GM21526 (cell line): ENCODE data around the gene RPUSD4.

Experiments
- ATAC-seq: cut with Tn5 transposase; IDR thresholded peaks from one replicate; pipeline ENCODE4 v1.9.1; 2021; ENCODE audit warnings: moderate library complexity; ENCODE audit not compliant: unreplicated experiment, low FRiP score

Gene RPUSD4

GRCh38 chr11:126185259-126186024 lies 26.0 kb downstream of the RPUSD4 start:
- ATAC-seq, result no peak

GRCh38 chr11:126182787-126183445 lies 28.5 kb downstream of the RPUSD4 start:
- no peak for ATAC-seq

- no peak for ATAC-seq
Measured at GRCh38 chr11:126181939-126182730, 29.3 kb downstream of the RPUSD4 start.

GRCh38 chr11:126176853-126177470 lies 34.5 kb downstream of the RPUSD4 start:
- ATAC-seq, result no peak

GRCh38 chr11:126175393-126175792 lies 36.1 kb downstream of the RPUSD4 start:
- no peak for ATAC-seq

GRCh38 chr11:126174816-126175215 lies 36.6 kb downstream of the RPUSD4 start:
- ATAC-seq, result no peak

- ATAC-seq, result no peak
Measured at GRCh38 chr11:126173257-126173656, 38.2 kb downstream of the RPUSD4 start.

- ATAC-seq, result no peak
Measured at GRCh38 chr11:126172596-126173038, 38.8 kb downstream of the RPUSD4 start.

- no peak for ATAC-seq
Measured at GRCh38 chr11:126169291-126169690, 42.2 kb downstream of the RPUSD4 start.

- ATAC-seq, result no peak
Measured at GRCh38 chr11:126167488-126167887, 44.0 kb downstream of the RPUSD4 start.

GRCh38 chr11:126166413-126166812 lies 45.0 kb downstream of the RPUSD4 start:
- ATAC-seq, result no peak

GRCh38 chr11:126165757-126166156 lies 45.7 kb downstream of the RPUSD4 start:
- no peak for ATAC-seq

GRCh38 chr11:126165311-126165720 lies 46.1 kb downstream of the RPUSD4 start:
- ATAC-seq, result no peak

- ATAC-seq, result no peak
Measured at GRCh38 chr11:126164781-126165180, 46.7 kb downstream of the RPUSD4 start.

GRCh38 chr11:126163779-126164178 lies 47.7 kb downstream of the RPUSD4 start:
- ATAC-seq, result no peak

GRCh38 chr11:126163074-126163700 lies 48.3 kb downstream of the RPUSD4 start:
- no peak for ATAC-seq

GRCh38 chr11:126162306-126163030 lies 49.0 kb downstream of the RPUSD4 start:
- no peak for ATAC-seq

- no peak for ATAC-seq
Measured at GRCh38 chr11:126161023-126161391, 50.4 kb downstream of the RPUSD4 start.

GRCh38 chr11:126160345-126161022 lies 51.0 kb downstream of the RPUSD4 start:
- no peak for ATAC-seq
